ENCODE data around the gene FECH. TPM values are rescaled to one million over a fixed set of nuclear protein-coding genes. Genes with fewer than 3 reads are reported as not detected.

Gene FECH
- total and polyA plus RNA-seq, 4 experiments from 2014 or later: 14.8 to 19.7 (median 16.0) TPM

- intact Hi-C loops (cut with micrococcal nuclease): no loop called here
- H3K36me3 Mint-ChIP-seq: peaks cover 63 to 73% of the 10 kb centered on the region in 2 donors
- peaks cover 48% of the 10 kb centered on the region for H3K36me3 ChIP-seq (ENCODE audit: insufficient read depth, low read length)
- H3K4me3 ChIP-seq (ENCODE audit: low read length in 2 of 2): no peak overlapping the region
- no peaks in the 10 kb centered on the region for H3K4me1 ChIP-seq (ENCODE audit: insufficient read depth, low read length)
- no peaks in the 10 kb centered on the region for H3K27me3 Mint-ChIP-seq
- no peaks in the 10 kb centered on the region for H3K9me3 Mint-ChIP-seq
- no peak overlapping the region for H3K4me3 Mint-ChIP-seq
- H3K27ac ChIP-seq (ENCODE audit: low read depth, low read length): no peak overlapping the region
- no peaks in the 10 kb centered on the region for H3K27me3 ChIP-seq (ENCODE audit: insufficient read depth, low read length)
- H3K4me1 Mint-ChIP-seq: peaks cover 0 to 3% (median 1%) of the 10 kb centered on the region in 4 donors
- CTCF ChIA-PET (ENCODE audit: partially characterized antibody): interaction anchor here (1.2 kb wide), 1 partner anchor 69 kb away, joined by 3 read pairs; no protein-coding TSS in a partner anchor
- no peak for DNase-seq
- H3K27ac Mint-ChIP-seq: no peak overlapping the region
- H3K9me3 ChIP-seq (ENCODE audit: control insufficient read depth in 1 of 2, low read length in 2 of 2): no peaks in the 10 kb centered on the region
- POLR2A ChIA-PET (ENCODE audit: partially characterized antibody): interaction anchor here (0.9 kb wide), 1 partner anchor 17 kb away, joined by 3 read pairs; the partner anchor contains the start of gene FECH
Observed at GRCh38 chr18:57569133-57569532, 17.4 kb downstream of the FECH start.

DNA sequence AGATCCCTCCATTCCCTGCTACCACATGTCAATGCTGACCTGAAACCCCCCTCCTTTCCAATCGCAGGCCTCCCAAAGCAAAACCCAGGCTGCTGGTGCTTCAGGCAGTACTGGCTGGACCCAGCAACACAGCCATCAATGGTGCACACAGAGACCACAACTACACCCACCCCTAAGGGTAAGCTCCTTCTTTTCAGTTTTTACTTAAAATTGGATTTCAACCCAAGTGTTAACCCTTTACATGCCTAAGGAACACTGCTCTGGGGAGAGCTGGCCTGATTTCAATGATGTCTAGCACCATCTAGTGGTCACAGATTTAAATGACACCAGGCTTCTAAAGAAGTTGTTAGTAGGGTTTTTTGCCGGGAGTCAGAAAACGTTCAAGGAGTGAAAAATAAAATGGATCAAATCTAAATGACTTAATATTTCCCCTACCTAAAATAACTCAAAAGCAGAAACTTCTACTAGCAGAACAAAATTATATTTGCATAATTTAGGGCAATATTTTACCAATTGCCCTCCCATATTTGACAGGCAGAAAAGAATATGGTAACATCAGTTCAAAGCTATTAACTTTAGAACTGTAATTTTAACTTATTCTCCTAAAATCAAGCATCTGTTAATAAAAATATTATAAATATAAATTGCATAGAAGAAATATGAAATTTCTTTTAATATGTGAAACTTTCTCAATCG lies 24.6 kb downstream of the FECH start:
- ChIA-PET POLR2A (ENCODE audit: partially characterized antibody) (no interaction called here), CTCF (ENCODE audit: partially characterized antibody) (interaction anchor here (0.5 to 4.5 kb wide), 20 partner anchors 9 to 860 kb away, joined by 3 to 19 read pairs (median 4); no protein-coding TSS in a partner anchor)
- Histone ChIP-seq H3K4me1 (ENCODE audit: insufficient read depth, low read length) (no peaks in the 10 kb centered on the region), H3K4me3 (ENCODE audit: low read length in 2 of 2) (no peak overlapping the region), H3K27ac (ENCODE audit: low read depth, low read length) (no peak overlapping the region), H3K36me3 (ENCODE audit: insufficient read depth, low read length) (peaks cover 5% of the 10 kb centered on the region), H3K9me3 (ENCODE audit: control insufficient read depth in 1 of 2, low read length in 2 of 2) (no peaks in the 10 kb centered on the region), H3K27me3 (ENCODE audit: insufficient read depth, low read length) (no peaks in the 10 kb centered on the region)
- Mint-ChIP-seq H3K4me3 (no peak overlapping the region), H3K36me3 (peaks cover 29 to 55% of the 10 kb centered on the region in 2 donors), H3K9me3 (no peaks in the 10 kb centered on the region), H3K4me1 (peaks cover 0 to 6% (median 3%) of the 10 kb centered on the region in 4 donors), H3K27me3 (no peaks in the 10 kb centered on the region), H3K27ac (peak overlapping the region in 2 of 7 donors; percentile 23 to 25)
- peak in 4 of 5 donors; percentile 35 to 53 (median 44) for DNase-seq
- intact Hi-C loops (cut with micrococcal nuclease): loop anchor here (1.0 to 5.0 kb wide), 3 partner anchors 695 to 859 kb away; no protein-coding TSS in a partner anchor

GRCh38 chr18:57561261-57561660 lies 25.2 kb downstream of the FECH start:
- ChIA-PET POLR2A (ENCODE audit: partially characterized antibody) (no interaction called here), CTCF (ENCODE audit: partially characterized antibody) (interaction anchor here (0.9 to 4.5 kb wide), 17 partner anchors 9 to 859 kb away, joined by 3 to 19 read pairs (median 4); no protein-coding TSS in a partner anchor)
- no peak overlapping the region for H3K27ac Mint-ChIP-seq
- Histone ChIP-seq H3K4me1 (ENCODE audit: insufficient read depth, low read length) (no peaks in the 10 kb centered on the region), H3K4me3 (ENCODE audit: low read length in 2 of 2) (no peak overlapping the region), H3K36me3 (ENCODE audit: insufficient read depth, low read length) (no peaks in the 10 kb centered on the region), H3K27me3 (ENCODE audit: insufficient read depth, low read length) (no peaks in the 10 kb centered on the region), H3K27ac (ENCODE audit: low read depth, low read length) (no peak overlapping the region), H3K9me3 (ENCODE audit: control insufficient read depth in 1 of 2, low read length in 2 of 2) (no peaks in the 10 kb centered on the region)
- no peak overlapping the region for H3K4me3 Mint-ChIP-seq
- no peaks in the 10 kb centered on the region for H3K9me3 Mint-ChIP-seq
- no peaks in the 10 kb centered on the region for H3K27me3 Mint-ChIP-seq
- DNase-seq: no peak
- peaks cover 0 to 6% (median 3%) of the 10 kb centered on the region in 4 donors for H3K4me1 Mint-ChIP-seq
- H3K36me3 Mint-ChIP-seq: peaks cover 30 to 53% of the 10 kb centered on the region in 2 donors
- intact Hi-C loops (cut with micrococcal nuclease): loop anchor here (5.0 kb wide), 1 partner anchor 694 kb away; no protein-coding TSS in a partner anchor

GRCh38 chr18:57559314-57559713 lies 27.2 kb downstream of the FECH start:
- ChIA-PET CTCF (ENCODE audit: partially characterized antibody) (interaction anchor here (4.5 kb wide), 1 partner anchor 857 kb away, joined by 19 read pairs; no protein-coding TSS in a partner anchor), POLR2A (ENCODE audit: partially characterized antibody) (no interaction called here)
- H3K9me3 ChIP-seq (ENCODE audit: control insufficient read depth in 1 of 2, low read length in 2 of 2): no peaks in the 10 kb centered on the region
- intact Hi-C loops (cut with micrococcal nuclease): no loop called here
- Mint-ChIP-seq H3K27ac (no peak overlapping the region), H3K4me3 (no peak overlapping the region), H3K4me1 (peaks cover 0 to 6% (median 3%) of the 10 kb centered on the region in 4 donors), H3K9me3 (peaks cover 0 to 2% (median 0%) of the 10 kb centered on the region in 8 donors), H3K27me3 (no peaks in the 10 kb centered on the region), H3K36me3 (peaks cover 40 to 55% of the 10 kb centered on the region in 2 donors)
- no peaks in the 10 kb centered on the region for H3K27me3 ChIP-seq (ENCODE audit: insufficient read depth, low read length)
- H3K4me1 ChIP-seq (ENCODE audit: insufficient read depth, low read length): no peaks in the 10 kb centered on the region
- no peak overlapping the region for H3K27ac ChIP-seq (ENCODE audit: low read depth, low read length)
- H3K36me3 ChIP-seq (ENCODE audit: insufficient read depth, low read length): peaks cover 9% of the 10 kb centered on the region
- DNase-seq: no peak
- H3K4me3 ChIP-seq (ENCODE audit: low read length in 2 of 2): no peak overlapping the region

DNA sequence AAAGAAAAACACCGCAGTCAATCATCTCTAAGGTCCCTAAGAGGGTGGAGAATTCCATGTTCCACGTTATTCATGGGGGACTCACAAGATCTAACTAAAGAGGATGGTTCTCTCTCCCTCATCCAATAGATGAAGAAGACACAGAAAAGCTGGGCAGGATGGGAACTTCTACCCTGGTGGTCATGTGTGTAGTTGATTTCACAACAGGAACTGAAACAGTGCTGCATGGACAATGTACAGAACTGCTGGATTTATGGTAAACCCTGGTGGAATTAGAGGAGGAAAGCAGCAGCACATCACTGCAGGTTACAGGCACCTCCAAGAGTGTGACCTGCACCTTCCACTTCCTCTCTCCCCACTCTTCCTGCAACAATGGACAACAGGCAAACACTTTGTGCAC lies 31.4 kb downstream of the FECH start:
- H3K4me3 ChIP-seq (ENCODE audit: low read length in 2 of 2): no peak overlapping the region
- intact Hi-C loops (cut with micrococcal nuclease): no loop called here

DNA sequence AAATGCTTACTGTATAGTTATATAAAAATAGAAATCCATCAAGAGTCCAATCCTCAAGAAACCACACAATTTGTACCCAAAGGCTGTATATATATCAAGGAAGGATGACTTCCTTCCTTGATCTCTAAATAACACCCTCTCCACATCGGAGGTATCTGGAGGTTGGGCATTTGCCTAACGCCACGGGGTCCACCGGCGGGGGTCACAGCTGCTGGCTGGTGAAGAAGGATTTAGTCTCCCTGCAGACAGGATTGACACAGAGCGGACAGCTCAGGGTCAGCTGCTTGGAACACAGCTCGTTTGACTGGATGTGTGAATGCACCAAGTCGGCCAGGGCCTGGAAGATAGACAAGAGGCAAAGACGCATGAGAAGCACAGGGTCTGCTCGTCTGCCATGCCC lies 36.0 kb downstream of the FECH start:
- ChIA-PET CTCF (ENCODE audit: partially characterized antibody) (interaction anchor here (2.3 kb wide), 1 partner anchor 12 kb away, joined by 9 read pairs; no protein-coding TSS in a partner anchor), POLR2A (ENCODE audit: partially characterized antibody) (no interaction called here)
- Mint-ChIP-seq H3K36me3 (peaks cover 43 to 45% of the 10 kb centered on the region in 2 donors), H3K27me3 (no peaks in the 10 kb centered on the region), H3K9me3 (no peaks in the 10 kb centered on the region), H3K4me3 (no peak overlapping the region), H3K27ac (no peak overlapping the region), H3K4me1 (no peaks in the 10 kb centered on the region)
- Histone ChIP-seq H3K36me3 (ENCODE audit: insufficient read depth, low read length) (peaks cover 23% of the 10 kb centered on the region), H3K27ac (ENCODE audit: low read depth, low read length) (no peak overlapping the region), H3K9me3 (ENCODE audit: control insufficient read depth in 1 of 2, low read length in 2 of 2) (no peaks in the 10 kb centered on the region), H3K27me3 (ENCODE audit: insufficient read depth, low read length) (no peaks in the 10 kb centered on the region), H3K4me3 (ENCODE audit: low read length in 2 of 2) (no peak overlapping the region), H3K4me1 (ENCODE audit: insufficient read depth, low read length) (no peaks in the 10 kb centered on the region)
- intact Hi-C loops (cut with micrococcal nuclease): no loop called here
- no peak for DNase-seq

More for the DNA sequence above, 31.4 kb downstream of the FECH start:
- Mint-ChIP-seq H3K4me3 (no peak overlapping the region), H3K36me3 (peaks cover 52 to 63% of the 10 kb centered on the region in 2 donors), H3K27me3 (no peaks in the 10 kb centered on the region), H3K9me3 (peaks cover 0 to 2% (median 0%) of the 10 kb centered on the region in 8 donors), H3K4me1 (no peaks in the 10 kb centered on the region), H3K27ac (no peak overlapping the region)
- Histone ChIP-seq H3K27ac (ENCODE audit: low read depth, low read length) (no peak overlapping the region), H3K36me3 (ENCODE audit: insufficient read depth, low read length) (peaks cover 23% of the 10 kb centered on the region), H3K27me3 (ENCODE audit: insufficient read depth, low read length) (no peaks in the 10 kb centered on the region), H3K9me3 (ENCODE audit: control insufficient read depth in 1 of 2, low read length in 2 of 2) (no peaks in the 10 kb centered on the region), H3K4me1 (ENCODE audit: insufficient read depth, low read length) (no peaks in the 10 kb centered on the region)
- ChIA-PET CTCF (ENCODE audit: partially characterized antibody) (no interaction called here), POLR2A (ENCODE audit: partially characterized antibody) (no interaction called here)
- DNase-seq: no peak

DNA sequence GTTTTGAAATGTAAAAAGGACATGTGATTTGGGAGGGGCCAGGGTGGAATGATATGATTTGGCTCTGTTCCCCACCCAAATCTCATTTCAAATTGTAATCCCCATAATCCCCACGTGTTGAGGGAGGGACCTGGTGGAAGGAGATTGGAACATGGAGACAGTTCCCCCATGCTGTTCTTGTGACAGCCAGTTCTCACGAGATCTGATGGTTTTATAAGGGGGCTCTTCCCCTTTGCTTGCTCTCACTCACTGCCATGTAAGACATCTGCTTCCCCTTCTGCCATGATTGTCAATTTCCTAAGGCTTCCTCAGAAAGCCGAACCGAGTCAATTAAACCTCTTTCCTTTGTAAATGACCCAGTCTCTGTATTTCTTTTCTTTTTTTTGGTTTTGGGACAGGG lies 39.2 kb downstream of the FECH start:
- Mint-ChIP-seq H3K27me3 (no peaks in the 10 kb centered on the region), H3K4me1 (no peaks in the 10 kb centered on the region), H3K36me3 (peaks cover 22% of the 10 kb centered on the region in 2 donors), H3K9me3 (no peaks in the 10 kb centered on the region), H3K4me3 (no peak overlapping the region), H3K27ac (no peak overlapping the region)
- Histone ChIP-seq H3K27me3 (ENCODE audit: insufficient read depth, low read length) (no peaks in the 10 kb centered on the region), H3K4me3 (ENCODE audit: low read length in 2 of 2) (no peak overlapping the region), H3K4me1 (ENCODE audit: insufficient read depth, low read length) (no peaks in the 10 kb centered on the region), H3K9me3 (ENCODE audit: control insufficient read depth in 1 of 2, low read length in 2 of 2) (no peaks in the 10 kb centered on the region), H3K27ac (ENCODE audit: low read depth, low read length) (no peak overlapping the region), H3K36me3 (ENCODE audit: insufficient read depth, low read length) (peaks cover 5% of the 10 kb centered on the region)
- POLR2A ChIA-PET (ENCODE audit: partially characterized antibody): no interaction called here
- intact Hi-C loops (cut with micrococcal nuclease): no loop called here
- CTCF ChIA-PET (ENCODE audit: partially characterized antibody): no interaction called here
- DNase-seq: no peak
